Stimulated activated CD8-positive, alpha-beta memory T cell treated with anti-CD3 and anti-CD28 coated beads, Interleukin-4, amount 100 ng/mL, for 48 hours (primary cell): ENCODE data around the gene DUS1L.

Experiments
- DNase-seq: peaks from one replicate; pipeline ENCODE4 v3.0.0-alpha.2; 2020

The DUS1L gene

GRCh38 chr17:82010575-82011525 lies 54.8 kb downstream of the DUS1L start:
- DNase-seq = no peak

GRCh38 chr17:82009413-82009812 lies 56.2 kb downstream of the DUS1L start:
- DNase-seq = no peak

- DNase-seq = no peak
Observed at GRCh38 chr17:82008941-82009405, 56.6 kb downstream of the DUS1L start.

DNA sequence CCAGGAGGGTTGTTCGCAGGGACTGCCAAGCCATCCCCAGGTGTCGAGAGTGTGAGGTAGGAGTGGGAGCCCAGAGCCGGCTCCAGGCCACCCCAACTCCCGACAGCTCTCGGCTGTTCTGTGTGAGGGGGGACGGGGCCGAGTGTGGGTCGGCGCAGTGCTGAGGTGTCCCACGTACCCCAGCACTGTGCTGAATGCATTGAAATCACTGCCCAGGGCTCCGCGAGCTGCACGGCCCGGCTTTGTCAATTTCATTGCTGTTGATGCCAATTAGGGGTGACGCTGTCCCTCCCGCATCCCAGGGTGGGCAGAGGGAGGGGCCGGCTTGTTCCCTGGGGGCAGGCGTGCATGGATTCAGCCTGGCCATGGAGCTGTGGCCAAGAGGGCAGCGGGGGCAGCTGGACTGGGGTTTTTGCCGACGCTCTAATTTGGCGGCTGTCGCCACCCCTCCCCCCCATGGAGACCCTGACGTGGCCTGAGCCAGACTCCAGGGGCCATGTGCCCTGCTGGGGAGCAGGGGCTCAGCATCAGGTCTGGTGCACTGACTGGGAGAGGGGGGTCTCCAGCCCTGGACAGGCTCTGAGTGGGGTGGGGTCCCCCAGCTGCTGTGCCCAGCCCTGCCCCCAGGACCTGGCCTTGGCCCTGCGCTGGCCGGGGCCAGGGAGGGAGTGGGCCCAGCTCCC lies 57.2 kb downstream of the DUS1L start:
- DNase-seq = no peak
